COLO668 (cell line): ENCODE data around the gene DENND1C.

Experiments used
- DNase-seq: peaks from one replicate; lab custom pipeline; 2025; ENCODE audit not compliant: unreplicated experiment; lab: John Stamatoyannopoulos, UW

DENND1C gene

GRCh38 chr19:6479836-6480398, 1.7 kb downstream of the DENND1C start:
- DNase-seq: no peak

- DNase-seq: no peak
Observed at GRCh38 chr19:6478815-6479214, 2.8 kb downstream of the DENND1C start.

- DNase-seq: no peak
Observed at GRCh38 chr19:6476896-6477431, 4.6 kb downstream of the DENND1C start.

GRCh38 chr19:6476155-6476895, 5.3 kb downstream of the DENND1C start:
- DNase-seq: peak; percentile 32

GRCh38 chr19:6475321-6476108, 6.1 kb downstream of the DENND1C start:
- DNase-seq: no peak

- no peak for DNase-seq
Observed at GRCh38 chr19:6473647-6474046, 7.9 kb downstream of the DENND1C start.

- DNase-seq: peak; percentile 50
Observed at GRCh38 chr19:6472713-6473112, 8.9 kb downstream of the DENND1C start.

- DNase-seq: no peak
Observed at GRCh38 chr19:6471076-6471475, 10.5 kb downstream of the DENND1C start.

- no peak for DNase-seq
Observed at GRCh38 chr19:6470173-6470572, 11.4 kb downstream of the DENND1C start.

GRCh38 chr19:6467384-6467783, 14.2 kb downstream of the DENND1C start:
- no peak for DNase-seq

- DNase-seq: no peak
Observed at GRCh38 chr19:6466526-6467248, 14.9 kb downstream of the DENND1C start.

GRCh38 chr19:6465663-6466062, 15.9 kb downstream of the DENND1C start:
- no peak for DNase-seq

- no peak for DNase-seq
Observed at GRCh38 chr19:6465006-6465405, 16.6 kb downstream of the DENND1C start.

- peak; percentile 94 for DNase-seq
Observed at GRCh38 chr19:6464070-6464873, 17.3 kb downstream of the DENND1C start, which contains the start of gene CRB3. TSS of gene CRB3 (plus strand) at chr19:6464271. CDS start at chr19:6464702, 431 bp downstream.

GRCh38 chr19:6460099-6460884, 21.3 kb downstream of the DENND1C start:
- DNase-seq: peak; percentile 99

GRCh38 chr19:6459262-6460098, 22.1 kb downstream of the DENND1C start, which contains the start of gene SLC25A23:
TSS of gene SLC25A23 (minus strand) at chr19:6459792. CDS start at chr19:6459628, 164 bp downstream.
- DNase-seq: peak; percentile 78

- DNase-seq: no peak
Observed at GRCh38 chr19:6458695-6459261, 22.8 kb downstream of the DENND1C start.
